ENCODE measurements around the gene LETM1.

DNA sequence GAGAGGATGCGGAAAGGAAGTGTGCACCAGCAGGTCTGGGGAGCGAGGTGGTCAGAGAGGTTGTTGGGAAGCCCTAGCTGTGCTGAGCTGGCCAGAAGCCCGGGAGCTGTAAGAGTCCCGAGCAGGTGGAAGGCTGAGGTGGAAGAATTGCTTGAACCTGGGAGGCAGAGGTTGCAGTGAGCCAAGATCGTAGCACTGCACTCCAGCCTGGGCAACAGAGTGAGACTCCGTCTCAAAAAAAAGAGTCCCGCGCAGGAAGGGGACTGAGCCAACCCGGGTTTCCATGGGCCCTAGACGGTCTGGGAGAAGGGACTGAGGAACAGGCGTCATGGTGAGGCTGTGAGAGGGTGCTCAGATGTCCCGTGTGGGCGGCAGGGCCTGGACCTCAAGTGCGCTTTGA lies 75.5 kb downstream of the LETM1 start:
- TF ChIP-seq, protein P1, sequence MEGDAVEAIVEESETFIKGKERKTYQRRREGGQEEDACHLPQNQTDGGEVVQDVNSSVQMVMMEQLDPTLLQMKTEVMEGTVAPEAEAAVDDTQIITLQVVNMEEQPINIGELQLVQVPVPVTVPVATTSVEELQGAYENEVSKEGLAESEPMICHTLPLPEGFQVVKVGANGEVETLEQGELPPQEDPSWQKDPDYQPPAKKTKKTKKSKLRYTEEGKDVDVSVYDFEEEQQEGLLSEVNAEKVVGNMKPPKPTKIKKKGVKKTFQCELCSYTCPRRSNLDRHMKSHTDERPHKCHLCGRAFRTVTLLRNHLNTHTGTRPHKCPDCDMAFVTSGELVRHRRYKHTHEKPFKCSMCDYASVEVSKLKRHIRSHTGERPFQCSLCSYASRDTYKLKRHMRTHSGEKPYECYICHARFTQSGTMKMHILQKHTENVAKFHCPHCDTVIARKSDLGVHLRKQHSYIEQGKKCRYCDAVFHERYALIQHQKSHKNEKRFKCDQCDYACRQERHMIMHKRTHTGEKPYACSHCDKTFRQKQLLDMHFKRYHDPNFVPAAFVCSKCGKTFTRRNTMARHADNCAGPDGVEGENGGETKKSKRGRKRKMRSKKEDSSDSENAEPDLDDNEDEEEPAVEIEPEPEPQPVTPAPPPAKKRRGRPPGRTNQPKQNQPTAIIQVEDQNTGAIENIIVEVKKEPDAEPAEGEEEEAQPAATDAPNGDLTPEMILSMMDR (conservative IDR thresholded peaks at IDR 0.05 in 1 of 2, IDR thresholded peaks at IDR 0.05 in 1 of 2; ENCODE audit: low read depth in 1 of 2, low read length in 2 of 2) = no peak
- no peak for TF ChIP-seq EZH2 (IDR thresholded peaks at IDR 0.05; ENCODE audit: low read length, missing control alignments)

Data from fibroblast of lung (primary cell).